ENCODE data around the gene NLRC5. TPM values are rescaled to one million over a fixed set of nuclear protein-coding genes. Genes with fewer than 3 reads are reported as not detected.

The NLRC5 gene
- total RNA-seq, 2 experiments from 2014 or later = 135 to 153 TPM

- H3K4me1 Mint-ChIP-seq (ENCODE audit: low read depth) = peaks cover 18% of the 10 kb centered on the region
- intact Hi-C loops (cut with micrococcal nuclease) = loop anchor here (10.0 kb wide), 1 partner anchor 208 kb away; no protein-coding TSS in a partner anchor
- peaks cover 5% of the 10 kb centered on the region for H3K36me3 Mint-ChIP-seq (ENCODE audit: low read depth)
- peaks cover 6% of the 10 kb centered on the region for H3K27me3 Mint-ChIP-seq
- POLR2A ChIA-PET = interaction anchor here (0.6 to 1.7 kb wide), 5 partner anchors 9 to 404 kb away, joined by 3 to 6 read pairs (median 3); partner anchors contain the start of gene MT1X
- no peaks in the 10 kb centered on the region for H3K9me3 Mint-ChIP-seq
- CTCF ChIA-PET = interaction anchor here (1.7 to 10.1 kb wide), 3 partner anchors 10 to 213 kb away, joined by 4 to 114 read pairs (median 92); partner anchors contain the start of gene CPNE2
- H3K4me3 Mint-ChIP-seq = no peak overlapping the region
- no peak for ATAC-seq
- no peak for TF ChIP-seq CTCF (IDR thresholded peaks at IDR 0.05)
- H3K27ac Mint-ChIP-seq = no peak overlapping the region
- DNase-seq = no peak
Observed at GRCh38 chr16:57087003-57087402, 97.6 kb downstream of the NLRC5 start.

- no peaks in the 10 kb centered on the region for H3K36me3 Mint-ChIP-seq (ENCODE audit: low read depth)
- POLR2A ChIA-PET = no interaction called here
Observed at GRCh38 chr16:57089406-57089805, 100.0 kb downstream of the NLRC5 start.

GRCh38 chr16:57091200-57091974 lies 102.0 kb downstream of the NLRC5 start:
- peaks cover 11% of the 10 kb centered on the region for H3K27me3 Mint-ChIP-seq
- no peaks in the 10 kb centered on the region for H3K9me3 Mint-ChIP-seq
- no peak for TF ChIP-seq CTCF (IDR thresholded peaks at IDR 0.05)
- H3K4me1 Mint-ChIP-seq (ENCODE audit: low read depth) = peaks cover 12% of the 10 kb centered on the region
- ChIA-PET POLR2A (interaction anchor here (1.0 to 3.5 kb wide), 4 partner anchors 8 to 60 kb away, joined by 3 to 17 read pairs (median 4); no protein-coding TSS in a partner anchor), CTCF (interaction anchor here (0.6 to 11.5 kb wide), 8 partner anchors 9 to 127 kb away, joined by 3 to 114 read pairs (median 10); no protein-coding TSS in a partner anchor)
- no peaks in the 10 kb centered on the region for H3K36me3 Mint-ChIP-seq (ENCODE audit: low read depth)
- DNase-seq (no peak), ATAC-seq (no peak)
- no peak overlapping the region for H3K27ac Mint-ChIP-seq
- peak overlapping the region; percentile 61 for H3K4me3 Mint-ChIP-seq
- intact Hi-C loops (cut with micrococcal nuclease) = no loop called here

More at GRCh38 chr16:57089406-57089805, 100.0 kb downstream of the NLRC5 start:
- peaks cover 11% of the 10 kb centered on the region for H3K27me3 Mint-ChIP-seq
- intact Hi-C loops (cut with micrococcal nuclease) = loop anchor here (10.0 kb wide), 1 partner anchor 205 kb away; no protein-coding TSS in a partner anchor
- ATAC-seq (no peak), DNase-seq (no peak)
- H3K9me3 Mint-ChIP-seq = no peaks in the 10 kb centered on the region
- H3K4me3 Mint-ChIP-seq = no peak overlapping the region
- TF ChIP-seq CTCF (IDR thresholded peaks at IDR 0.05) = no peak
- no peak overlapping the region for H3K27ac Mint-ChIP-seq
- CTCF ChIA-PET = no interaction called here
- peaks cover 15% of the 10 kb centered on the region for H3K4me1 Mint-ChIP-seq (ENCODE audit: low read depth)

GRCh38 chr16:57091975-57092785 lies 102.8 kb downstream of the NLRC5 start, which contains the start of gene CPNE2:
CPNE2 (plus strand) TSS chr16:57092583; CDS start chr16:57110743, 18,160 bp downstream.
- DNase-seq (peak; percentile 32), ATAC-seq (peak; percentile 62)
- TF ChIP-seq CTCF (IDR thresholded peaks at IDR 0.05) = no peak
- Mint-ChIP-seq H3K27ac (peak within 1 kb of the TSS; percentile 18), H3K36me3 (ENCODE audit: low read depth) (no peaks in the 10 kb centered on the region), H3K27me3 (peaks cover 11% of the 10 kb centered on the region), H3K4me1 (ENCODE audit: low read depth) (peaks cover 12% of the 10 kb centered on the region), H3K9me3 (no peaks in the 10 kb centered on the region), H3K4me3 (peak within 1 kb of the TSS; percentile 70)
- intact Hi-C loops (cut with micrococcal nuclease) = no loop called here
- CTCF ChIA-PET = interaction anchor here (0.6 to 11.5 kb wide), 21 partner anchors 9 to 128 kb away, joined by 3 to 114 read pairs (median 5); partner anchors contain the start of genes PSME3IP1 and RSPRY1
- POLR2A ChIA-PET = interaction anchor here (0.7 to 3.5 kb wide), 13 partner anchors 9 to 96 kb away, joined by 3 to 17 read pairs (median 4); no protein-coding TSS in a partner anchor
